Thyroid gland (tissue), 4 donors: ENCODE results near the gene PRKACA. TPM values are rescaled to one million over a fixed set of nuclear protein-coding genes. Genes with fewer than 3 reads are reported as not detected.

Source experiments
- DNase-seq, 2 donors: peaks; one replicate each; pipeline ENCODE4 v3.0.0-alpha.2; 2019
- H3K27ac ChIP-seq, 3 donors: fragments of 200-600 bp; sonication (generic); 1 replicate in 2 of 3; 2 replicates in 1 of 3; pipeline ENCODE4 v1.5.1; 2016 to 2019; ENCODE audit warnings: mild to moderate bottlenecking in 1 of 3, moderate library complexity in 1 of 3
- H3K27me3 ChIP-seq: fragments of 200-600 bp; sonication (generic); one replicate; pipeline ENCODE4 v1.5.1; 2019
- H3K36me3 ChIP-seq, 2 donors: fragments of 200-600 bp; sonication (generic); one replicate each; pipeline ENCODE4 v1.5.1; 2016 to 2019
- H3K4me1 ChIP-seq, 2 donors: fragments of 200-600 bp; sonication (generic); one replicate each; pipeline ENCODE4 v1.5.1; 2017 to 2019
- H3K4me3 ChIP-seq, 3 donors: fragments of 200-600 bp; sonication (generic); replicated peaks in 1 of 3; 1 replicate in 2 of 3; 2 replicates in 1 of 3; pipeline ENCODE4 v1.5.1; 2016; ENCODE audit warnings: mild to moderate bottlenecking in 1 of 3
- H3K9me3 ChIP-seq: fragments of 200-600 bp; sonication (generic); one replicate; pipeline ENCODE4 v1.5.1; 2017
- POLR2A ChIP-seq, 2 donors: fragments of 450-650 bp; IDR thresholded peaks; one replicate each; pipeline ENCODE4 v1.6.1; 2017; ENCODE audit warnings: antibody characterized with exemption in 2 of 2, mild to moderate bottlenecking in 2 of 2, moderate library complexity in 1 of 2
- WGBS, 2 donors: methylation state at CpG; one replicate each; pipeline ENCODE4 v1.1.5; 2017; 5-methylcytosine and 5-hydroxymethylcytosine counted together
- intact Hi-C: fragments of 100-400 bp; cut with DNase I; formaldehyde crosslinking; loops from one replicate; pipeline ENCODE4 v1.15.1; 2023
- total RNA-seq, 4 donors: library from RNA; depleted of rRNA; stranded (reverse); fragments of >200 nt; gene quantifications; one replicate each; pipeline ENCODE4 v1.2.3, GENCODE V29; 2016
- TF ChIP-seq, protein P1 (sequence below), 6 experiments: fragments of 200-600 bp in 3 of 6; fragments of 450-650 bp in 3 of 6; sonication (generic) in 3 of 6; IDR thresholded peaks; one replicate each; pipeline ENCODE4 v1.5.1; 2016 to 2019; ENCODE audit warnings: antibody characterized with exemption in 6 of 6, mild to moderate bottlenecking in 2 of 6, inconsistent platforms in 1 of 6, moderate library complexity in 1 of 6

Gene PRKACA
- total RNA-seq, 4 donors from 2014 or later: 33.2 to 69.4 (median 55.5) TPM

DNA sequence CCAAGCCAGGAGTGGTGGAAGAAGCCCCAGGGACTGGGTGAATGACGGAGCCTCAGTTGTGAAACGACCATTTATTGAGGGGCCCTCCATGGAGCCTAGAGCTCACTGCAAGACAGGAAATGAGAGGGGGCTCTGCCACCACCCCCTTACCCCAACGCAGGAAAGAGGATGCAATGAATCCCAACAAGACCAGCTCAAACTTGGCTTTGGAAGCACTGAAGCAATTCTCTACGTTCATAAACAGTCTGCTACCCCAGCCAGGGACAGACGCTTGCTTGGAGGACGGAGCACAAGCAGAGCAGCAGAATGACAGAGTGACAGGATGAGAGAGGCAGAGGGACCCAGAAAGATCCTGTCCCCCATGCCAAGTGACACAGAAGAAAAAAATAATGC is 1.0 kb downstream of the PRKACA start:
- Histone ChIP-seq H3K36me3 (no peaks in the 10 kb centered on the region), H3K27me3 (no peaks in the 10 kb centered on the region), H3K4me3 (peak overlapping the region; percentile 84 to 96 (median 90)), H3K27ac (peak overlapping the region in 2 of 3 donors; percentile 18 to 67), H3K4me1 (peaks cover 39 to 62% of the 10 kb centered on the region in 2 donors), H3K9me3 (no peaks in the 10 kb centered on the region)
- no peak for TF ChIP-seq POLR2A (IDR thresholded peaks at IDR 0.05)
- TF ChIP-seq, protein P1, sequence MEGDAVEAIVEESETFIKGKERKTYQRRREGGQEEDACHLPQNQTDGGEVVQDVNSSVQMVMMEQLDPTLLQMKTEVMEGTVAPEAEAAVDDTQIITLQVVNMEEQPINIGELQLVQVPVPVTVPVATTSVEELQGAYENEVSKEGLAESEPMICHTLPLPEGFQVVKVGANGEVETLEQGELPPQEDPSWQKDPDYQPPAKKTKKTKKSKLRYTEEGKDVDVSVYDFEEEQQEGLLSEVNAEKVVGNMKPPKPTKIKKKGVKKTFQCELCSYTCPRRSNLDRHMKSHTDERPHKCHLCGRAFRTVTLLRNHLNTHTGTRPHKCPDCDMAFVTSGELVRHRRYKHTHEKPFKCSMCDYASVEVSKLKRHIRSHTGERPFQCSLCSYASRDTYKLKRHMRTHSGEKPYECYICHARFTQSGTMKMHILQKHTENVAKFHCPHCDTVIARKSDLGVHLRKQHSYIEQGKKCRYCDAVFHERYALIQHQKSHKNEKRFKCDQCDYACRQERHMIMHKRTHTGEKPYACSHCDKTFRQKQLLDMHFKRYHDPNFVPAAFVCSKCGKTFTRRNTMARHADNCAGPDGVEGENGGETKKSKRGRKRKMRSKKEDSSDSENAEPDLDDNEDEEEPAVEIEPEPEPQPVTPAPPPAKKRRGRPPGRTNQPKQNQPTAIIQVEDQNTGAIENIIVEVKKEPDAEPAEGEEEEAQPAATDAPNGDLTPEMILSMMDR (IDR thresholded peaks at IDR 0.05): no peak
- 8% methylated on average over 6 of the region's 6 CpGs for WGBS, 2 donors
- no peak for DNase-seq
- intact Hi-C loops: no loop called here

DNA sequence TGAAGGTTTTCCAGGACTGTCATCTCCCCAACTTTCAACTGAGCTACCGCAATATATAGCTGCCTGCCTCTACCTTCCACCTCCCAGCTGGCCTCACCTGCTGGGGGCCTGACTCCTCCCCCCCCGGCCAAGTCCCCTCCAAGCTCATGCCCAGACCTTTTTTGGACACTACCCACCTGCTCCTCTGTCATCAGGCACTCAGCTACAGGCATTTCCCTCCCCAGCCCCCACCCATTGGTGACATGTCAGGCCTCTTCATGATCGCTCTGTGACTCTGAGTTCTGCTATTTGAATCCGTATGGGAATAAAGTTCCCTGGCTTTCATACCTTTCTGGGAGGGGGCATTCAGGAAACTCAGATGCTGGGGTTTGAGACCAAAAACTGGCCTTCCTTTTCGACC is 1.8 kb downstream of the PRKACA start:
- H3K4me3 ChIP-seq: no peak overlapping the region
- H3K27ac ChIP-seq: peak overlapping the region in 1 of 3 donors; percentile 67
- H3K4me1 ChIP-seq: peaks cover 39 to 63% of the 10 kb centered on the region in 2 donors
- intact Hi-C loops: no loop called here
- TF ChIP-seq, protein P1 (IDR thresholded peaks at IDR 0.05): no peak
- no peak for TF ChIP-seq POLR2A (IDR thresholded peaks at IDR 0.05)
- H3K36me3 ChIP-seq: no peaks in the 10 kb centered on the region
- WGBS, 2 donors: 75 to 82% methylated on average over 5 of the region's 5 CpGs
- no peaks in the 10 kb centered on the region for H3K9me3 ChIP-seq
- DNase-seq: no peak
- H3K27me3 ChIP-seq: no peaks in the 10 kb centered on the region

DNA sequence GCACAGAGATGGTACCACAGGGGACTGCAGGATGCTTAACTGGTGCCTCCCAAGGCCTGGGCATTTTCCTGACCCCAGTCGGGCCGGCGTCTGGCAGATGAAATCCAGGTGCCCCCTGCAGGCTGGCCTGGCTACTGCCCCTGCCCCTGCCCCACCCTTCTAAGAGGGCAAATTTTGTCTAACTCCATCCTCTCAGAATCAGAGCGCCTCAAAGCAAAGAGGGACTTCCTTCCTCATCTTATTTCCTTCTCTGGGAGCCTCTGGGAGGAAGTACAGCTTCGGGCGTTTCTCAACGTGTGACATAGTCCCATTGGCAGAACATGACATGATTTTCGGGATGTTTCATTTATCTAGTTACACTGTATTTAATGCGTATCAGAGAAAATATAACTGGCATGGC is 2.7 kb downstream of the PRKACA start:
- DNase-seq: peak; percentile 30 to 32
- TF ChIP-seq, protein P1 (IDR thresholded peaks at IDR 0.05): peak in 4 of 6 experiments; percentile 15 to 41 (median 20)
- no peak for TF ChIP-seq POLR2A (IDR thresholded peaks at IDR 0.05)
- H3K4me3 ChIP-seq: no peak overlapping the region
- H3K36me3 ChIP-seq: no peaks in the 10 kb centered on the region
- peaks cover 39 to 60% of the 10 kb centered on the region in 2 donors for H3K4me1 ChIP-seq
- peak overlapping the region in 2 of 3 donors; percentile 7 to 67 for H3K27ac ChIP-seq
- intact Hi-C loops: no loop called here
- H3K27me3 ChIP-seq: no peaks in the 10 kb centered on the region
- 49 to 56% methylated on average over 9 of the region's 9 CpGs for WGBS, 2 donors
- no peaks in the 10 kb centered on the region for H3K9me3 ChIP-seq

DNA sequence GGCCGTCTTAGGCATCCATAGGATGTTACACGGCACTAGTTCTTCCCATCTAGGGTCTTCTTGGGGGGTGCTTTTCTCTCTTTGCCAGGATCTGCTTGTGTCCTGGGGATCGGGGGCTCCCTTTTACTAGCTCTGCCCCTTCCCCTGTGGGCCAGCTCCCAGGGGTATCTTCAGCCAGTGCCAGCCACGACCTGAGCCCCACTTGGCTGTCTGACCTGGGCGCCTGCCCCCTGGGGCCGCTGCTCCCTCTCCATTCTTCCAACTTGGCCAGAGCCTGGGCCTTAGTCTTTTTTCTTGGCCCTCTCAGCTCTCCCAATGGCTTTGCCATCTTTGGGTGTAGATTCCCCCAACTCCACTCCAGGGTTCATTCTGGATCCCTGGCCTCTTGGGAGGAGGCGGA is 3.1 kb downstream of the PRKACA start:
- TF ChIP-seq, protein P1 (IDR thresholded peaks at IDR 0.05): no peak
- TF ChIP-seq POLR2A (IDR thresholded peaks at IDR 0.05): no peak
- H3K27ac ChIP-seq: peak overlapping the region in 2 of 3 donors; percentile 7 to 76
- intact Hi-C loops: no loop called here
- peaks cover 39 to 56% of the 10 kb centered on the region in 2 donors for H3K4me1 ChIP-seq
- no peak overlapping the region for H3K4me3 ChIP-seq
- H3K36me3 ChIP-seq: no peaks in the 10 kb centered on the region
- H3K9me3 ChIP-seq: no peaks in the 10 kb centered on the region
- no peaks in the 10 kb centered on the region for H3K27me3 ChIP-seq
- 82 to 89% methylated on average over 5 to 7 of the region's 7 CpGs for WGBS, 2 donors
- DNase-seq: no peak

DNA sequence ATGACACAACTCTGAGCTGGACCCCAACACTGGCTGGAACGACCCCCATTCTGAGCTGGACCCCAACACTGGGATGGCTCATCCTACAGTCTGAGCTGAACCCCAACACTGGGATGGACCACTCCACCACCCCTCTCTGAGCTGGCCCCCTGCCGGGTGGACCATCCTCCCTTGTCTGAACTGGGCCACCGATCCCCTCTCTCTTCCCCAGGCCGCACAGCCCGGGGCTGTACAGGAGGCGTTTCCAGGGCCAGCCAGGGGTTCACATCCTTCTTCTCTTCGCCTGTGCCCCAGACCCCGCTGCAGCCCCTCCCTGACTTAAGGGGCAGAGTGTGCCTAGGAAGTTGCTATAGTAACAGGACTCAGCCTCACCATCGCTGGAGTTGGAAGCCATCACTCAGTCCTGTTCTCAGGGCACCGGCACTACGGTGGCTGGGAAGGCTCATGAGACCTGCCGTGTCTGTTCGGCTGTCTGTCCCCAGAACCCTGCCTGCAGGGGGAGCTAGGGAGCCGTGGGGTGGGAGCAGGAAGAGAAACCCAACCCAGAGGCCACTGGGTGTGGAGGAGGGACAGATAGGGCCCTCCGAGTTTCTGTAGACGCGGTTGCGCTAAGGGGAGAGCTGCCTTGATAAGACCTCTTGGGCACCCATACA is 3.7 kb downstream of the PRKACA start:
- TF ChIP-seq, protein P1 (IDR thresholded peaks at IDR 0.05): no peak
- no peak for TF ChIP-seq POLR2A (IDR thresholded peaks at IDR 0.05)
- H3K27me3 ChIP-seq: no peaks in the 10 kb centered on the region
- intact Hi-C loops: no loop called here
- H3K4me1 ChIP-seq: peaks cover 34 to 51% of the 10 kb centered on the region in 2 donors
- no peak for DNase-seq
- no peaks in the 10 kb centered on the region for H3K36me3 ChIP-seq
- H3K27ac ChIP-seq: peak overlapping the region in 2 of 3 donors; percentile 76
- WGBS, 2 donors: 88 to 90% methylated on average over 18 of the region's 18 CpGs
- H3K9me3 ChIP-seq: no peaks in the 10 kb centered on the region
- H3K4me3 ChIP-seq: no peak overlapping the region
